DND-41 (cell line): ENCODE measurements around the gene TUBA4B.

Experiments
- ATAC-seq: fragments of 200-7000 bp; cut with Tn5 transposase; 3 replicates; pipeline ENCODE4 v1.9.1; 2021; ENCODE audit warnings: low read depth; ENCODE audit not compliant: insufficient read depth
- DNase-seq: peaks from one replicate; pipeline ENCODE4 v3.0.0-alpha.2; 2020
- H2AFZ ChIP-seq: 2 replicates; pipeline ENCODE4 v1.6.0; 2012; ENCODE audit warnings: low read depth, low read length
- H3K27ac ChIP-seq: 2 replicates; pipeline ENCODE4 v1.5.1; 2012; ENCODE audit warnings: low read length, inconsistent platforms
- H3K27me3 ChIP-seq: fragments of 200-600 bp; sonication (generic); 2 replicates; pipeline ENCODE4 v1.6.0; 2012; ENCODE audit warnings: low read length, mild to moderate bottlenecking, inconsistent platforms; ENCODE audit not compliant: insufficient read depth, poor library complexity
- H3K36me3 ChIP-seq: 2 replicates; pipeline ENCODE4 v1.5.1; 2012; ENCODE audit warnings: low read length, inconsistent platforms; ENCODE audit not compliant: insufficient read depth
- H3K4me1 ChIP-seq: 2 replicates; pipeline ENCODE4 v1.5.1; 2012; ENCODE audit warnings: mild to moderate bottlenecking, low read length; ENCODE audit not compliant: insufficient read depth
- H3K4me2 ChIP-seq: 2 replicates; pipeline ENCODE4 v1.6.0; 2012; ENCODE audit warnings: mild to moderate bottlenecking, moderate library complexity, low read length, inconsistent platforms; ENCODE audit not compliant: insufficient read depth
- H3K4me3 ChIP-seq, 2 experiments: fragments of 200-600 bp in 1 of 2; shearing (Covaris generic) in 1 of 2; 2 replicates each; pipeline ENCODE4 v1.5.1; 2012 to 2016; ENCODE audit warnings: inconsistent platforms in 2 of 2, low read length in 2 of 2, mild to moderate bottlenecking in 2 of 2, low read depth in 1 of 2, moderate library complexity in 1 of 2
- H3K79me2 ChIP-seq: 2 replicates; pipeline ENCODE4 v1.6.0; 2012; ENCODE audit warnings: low read length, inconsistent platforms; ENCODE audit not compliant: insufficient read depth
- H3K9ac ChIP-seq: 2 replicates; pipeline ENCODE4 v1.6.0; 2012; ENCODE audit warnings: low read depth, mild to moderate bottlenecking, inconsistent platforms, low read length, moderate library complexity
- H3K9me3 ChIP-seq: 2 replicates; pipeline ENCODE4 v1.5.1; 2012; ENCODE audit warnings: low read length, moderate library complexity, mild to moderate bottlenecking, inconsistent platforms; ENCODE audit not compliant: insufficient read depth, severe bottlenecking
- H4K20me1 ChIP-seq: 2 replicates; pipeline ENCODE4 v1.6.0; 2012; ENCODE audit warnings: low read length; ENCODE audit not compliant: insufficient read depth
- EZH2 ChIP-seq: IDR thresholded peaks from 3 replicates; pipeline ENCODE4 v1.6.1; 2012; ENCODE audit warnings: borderline replicate concordance, low read depth, mild to moderate bottlenecking, moderate library complexity, low read length, inconsistent platforms; ENCODE audit not compliant: severe bottlenecking
- TF ChIP-seq, protein P1 (sequence below): IDR thresholded peaks from 2 replicates; pipeline ENCODE4 v1.5.1; 2012; ENCODE audit warnings: borderline replicate concordance, low read length, moderate library complexity, mild to moderate bottlenecking; ENCODE audit not compliant: poor library complexity, severe bottlenecking; ENCODE audit errors: extremely low read depth

TUBA4B gene

DNA sequence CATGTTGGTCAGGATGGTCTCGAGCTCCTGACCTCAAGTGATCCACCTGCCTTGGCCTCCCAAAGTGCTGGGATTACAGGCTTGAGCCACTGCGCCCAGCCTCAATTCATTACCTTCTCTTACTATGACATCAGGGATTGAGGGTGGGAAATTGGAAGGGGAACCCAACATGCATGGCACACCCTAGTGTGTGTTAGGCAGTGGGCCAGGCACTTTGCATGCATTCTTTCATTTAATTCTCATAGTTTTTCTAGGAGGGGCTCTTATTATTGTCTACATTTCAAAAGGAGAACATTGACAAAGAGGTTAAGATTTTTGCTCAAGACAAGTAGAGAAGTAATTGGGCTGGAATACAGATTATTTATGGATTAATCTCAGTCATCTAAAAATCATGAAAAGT, 15.3 kb downstream of the TUBA4B start:
- Histone ChIP-seq H3K27me3 (peaks cover 12% of the 10 kb centered on the region), H3K36me3 (no peaks in the 10 kb centered on the region), H3K9ac (no peak overlapping the region), H3K4me3 (no peak overlapping the region), H4K20me1 (no peaks in the 10 kb centered on the region), H3K4me2 (no peak overlapping the region), H3K4me1 (no peaks in the 10 kb centered on the region), H3K9me3 (no peaks in the 10 kb centered on the region), H2AFZ (no peak overlapping the region), H3K79me2 (no peaks in the 10 kb centered on the region), H3K27ac (no peak overlapping the region)
- DNase-seq (no peak), ATAC-seq (no peak)
- TF ChIP-seq, protein P1, sequence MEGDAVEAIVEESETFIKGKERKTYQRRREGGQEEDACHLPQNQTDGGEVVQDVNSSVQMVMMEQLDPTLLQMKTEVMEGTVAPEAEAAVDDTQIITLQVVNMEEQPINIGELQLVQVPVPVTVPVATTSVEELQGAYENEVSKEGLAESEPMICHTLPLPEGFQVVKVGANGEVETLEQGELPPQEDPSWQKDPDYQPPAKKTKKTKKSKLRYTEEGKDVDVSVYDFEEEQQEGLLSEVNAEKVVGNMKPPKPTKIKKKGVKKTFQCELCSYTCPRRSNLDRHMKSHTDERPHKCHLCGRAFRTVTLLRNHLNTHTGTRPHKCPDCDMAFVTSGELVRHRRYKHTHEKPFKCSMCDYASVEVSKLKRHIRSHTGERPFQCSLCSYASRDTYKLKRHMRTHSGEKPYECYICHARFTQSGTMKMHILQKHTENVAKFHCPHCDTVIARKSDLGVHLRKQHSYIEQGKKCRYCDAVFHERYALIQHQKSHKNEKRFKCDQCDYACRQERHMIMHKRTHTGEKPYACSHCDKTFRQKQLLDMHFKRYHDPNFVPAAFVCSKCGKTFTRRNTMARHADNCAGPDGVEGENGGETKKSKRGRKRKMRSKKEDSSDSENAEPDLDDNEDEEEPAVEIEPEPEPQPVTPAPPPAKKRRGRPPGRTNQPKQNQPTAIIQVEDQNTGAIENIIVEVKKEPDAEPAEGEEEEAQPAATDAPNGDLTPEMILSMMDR = no peak
- no peak for TF ChIP-seq EZH2

DNA sequence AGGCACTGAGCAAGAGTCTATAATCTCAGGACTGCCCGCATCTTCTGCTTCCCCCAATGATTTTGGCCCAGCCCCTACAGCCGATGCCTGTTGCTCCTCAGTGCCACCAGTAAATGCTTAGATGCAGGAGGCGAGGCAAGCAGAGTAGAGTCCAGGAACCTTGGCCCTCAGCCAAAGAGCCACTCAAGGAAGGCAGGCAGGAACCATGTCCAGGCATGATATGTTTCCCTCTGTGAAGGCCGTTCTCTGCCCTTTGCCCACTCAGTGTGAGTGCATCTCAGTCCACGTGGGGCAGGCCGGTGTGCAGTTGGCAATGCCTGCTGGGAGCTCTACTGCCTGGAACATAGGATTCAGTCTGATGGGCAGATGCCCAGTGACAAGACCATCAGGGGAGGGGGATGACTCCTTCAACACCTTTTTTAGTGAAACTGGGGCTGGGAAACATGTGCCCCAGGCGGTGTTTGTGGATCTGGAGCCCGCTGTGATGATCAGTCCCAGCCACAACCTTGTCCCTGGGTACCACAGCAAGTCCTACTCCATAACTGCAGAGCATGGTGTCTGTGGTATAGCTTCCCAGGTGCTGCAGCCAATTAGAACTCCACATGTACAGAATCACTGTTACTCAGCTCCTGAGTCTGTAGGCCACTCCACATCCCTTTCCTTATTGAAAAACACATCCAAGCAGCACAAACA, 16.5 kb downstream of the TUBA4B start:
- no peak for DNase-seq
- Histone ChIP-seq H3K4me3 (no peak overlapping the region), H3K4me1 (no peaks in the 10 kb centered on the region), H3K27me3 (peaks cover 12% of the 10 kb centered on the region), H3K9ac (no peak overlapping the region), H3K36me3 (no peaks in the 10 kb centered on the region), H2AFZ (no peak overlapping the region), H3K9me3 (no peaks in the 10 kb centered on the region), H3K27ac (no peak overlapping the region), H3K4me2 (no peak overlapping the region), H4K20me1 (no peaks in the 10 kb centered on the region), H3K79me2 (no peaks in the 10 kb centered on the region)
- no peak for TF ChIP-seq EZH2
- TF ChIP-seq, protein P1 = no peak
- no peak for ATAC-seq

DNA sequence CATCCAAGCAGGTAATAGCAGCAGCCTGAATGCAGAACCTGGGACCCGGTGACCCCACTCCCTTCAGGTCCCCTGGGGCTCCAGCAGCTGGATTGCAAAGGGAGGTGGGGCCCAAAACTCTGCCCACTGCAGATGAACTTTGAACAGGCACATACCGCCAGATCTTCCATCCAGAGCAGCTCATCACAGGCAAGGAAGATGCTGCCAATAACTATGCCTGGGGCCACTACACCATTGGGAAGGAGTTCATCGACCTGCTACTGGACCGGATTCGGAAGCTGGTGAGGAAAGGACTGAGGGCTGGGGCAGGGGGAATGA, 17.0 kb downstream of the TUBA4B start:
- TF ChIP-seq, protein P1 = no peak
- TF ChIP-seq EZH2 = no peak
- H3K79me2 ChIP-seq = no peaks in the 10 kb centered on the region
- H3K27me3 ChIP-seq = peaks cover 12% of the 10 kb centered on the region
- H3K27ac ChIP-seq = no peak overlapping the region
- no peaks in the 10 kb centered on the region for H4K20me1 ChIP-seq
- ATAC-seq (no peak), DNase-seq (no peak)
- H2AFZ ChIP-seq = no peak overlapping the region
- H3K9ac ChIP-seq = no peak overlapping the region
- H3K4me2 ChIP-seq = no peak overlapping the region
- no peaks in the 10 kb centered on the region for H3K4me1 ChIP-seq
- no peak overlapping the region for H3K4me3 ChIP-seq
- no peaks in the 10 kb centered on the region for H3K36me3 ChIP-seq
- H3K9me3 ChIP-seq = no peaks in the 10 kb centered on the region

DNA sequence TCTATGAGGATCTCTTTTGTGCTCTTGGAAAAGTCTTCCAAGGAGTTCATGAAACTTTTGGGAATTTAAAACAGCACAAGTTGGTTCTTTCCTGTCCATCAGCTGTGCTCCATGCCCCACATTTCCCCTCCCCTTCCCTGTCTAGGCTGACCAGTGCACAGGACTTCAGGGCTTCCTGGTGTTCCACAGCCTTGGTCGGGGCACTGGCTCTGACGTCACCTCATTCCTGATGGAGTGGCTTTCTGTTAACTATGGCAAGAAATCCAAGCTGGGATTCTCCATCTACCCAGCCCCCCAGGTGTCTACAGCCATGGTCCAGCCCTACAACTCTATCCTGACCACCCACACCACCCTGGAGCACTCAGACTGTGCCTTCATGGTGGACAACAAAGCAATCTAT, 18.0 kb downstream of the TUBA4B start:
- H2AFZ ChIP-seq = no peak overlapping the region
- ATAC-seq (no peak), DNase-seq (no peak)
- TF ChIP-seq, protein P1 = no peak
- H3K4me3 ChIP-seq = no peak overlapping the region
- H3K27ac ChIP-seq = no peak overlapping the region
- H3K9me3 ChIP-seq = no peaks in the 10 kb centered on the region
- H3K79me2 ChIP-seq = no peaks in the 10 kb centered on the region
- no peak overlapping the region for H3K4me2 ChIP-seq
- H3K27me3 ChIP-seq = peaks cover 12% of the 10 kb centered on the region
- no peaks in the 10 kb centered on the region for H3K4me1 ChIP-seq
- no peaks in the 10 kb centered on the region for H4K20me1 ChIP-seq
- no peak overlapping the region for H3K9ac ChIP-seq
- H3K36me3 ChIP-seq = no peaks in the 10 kb centered on the region
